GM12874 (cell line): ENCODE data around the gene PFDN1.

ENCODE experiments used
- CTCF ChIP-seq: IDR thresholded peaks from 2 replicates; pipeline ENCODE4 v1.5.1; 2011; ENCODE audit warnings: low read depth, mild to moderate bottlenecking, control low read depth, low read length, moderate library complexity; ENCODE audit not compliant: insufficient read depth

PFDN1 gene, protein sequence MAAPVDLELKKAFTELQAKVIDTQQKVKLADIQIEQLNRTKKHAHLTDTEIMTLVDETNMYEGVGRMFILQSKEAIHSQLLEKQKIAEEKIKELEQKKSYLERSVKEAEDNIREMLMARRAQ

DNA sequence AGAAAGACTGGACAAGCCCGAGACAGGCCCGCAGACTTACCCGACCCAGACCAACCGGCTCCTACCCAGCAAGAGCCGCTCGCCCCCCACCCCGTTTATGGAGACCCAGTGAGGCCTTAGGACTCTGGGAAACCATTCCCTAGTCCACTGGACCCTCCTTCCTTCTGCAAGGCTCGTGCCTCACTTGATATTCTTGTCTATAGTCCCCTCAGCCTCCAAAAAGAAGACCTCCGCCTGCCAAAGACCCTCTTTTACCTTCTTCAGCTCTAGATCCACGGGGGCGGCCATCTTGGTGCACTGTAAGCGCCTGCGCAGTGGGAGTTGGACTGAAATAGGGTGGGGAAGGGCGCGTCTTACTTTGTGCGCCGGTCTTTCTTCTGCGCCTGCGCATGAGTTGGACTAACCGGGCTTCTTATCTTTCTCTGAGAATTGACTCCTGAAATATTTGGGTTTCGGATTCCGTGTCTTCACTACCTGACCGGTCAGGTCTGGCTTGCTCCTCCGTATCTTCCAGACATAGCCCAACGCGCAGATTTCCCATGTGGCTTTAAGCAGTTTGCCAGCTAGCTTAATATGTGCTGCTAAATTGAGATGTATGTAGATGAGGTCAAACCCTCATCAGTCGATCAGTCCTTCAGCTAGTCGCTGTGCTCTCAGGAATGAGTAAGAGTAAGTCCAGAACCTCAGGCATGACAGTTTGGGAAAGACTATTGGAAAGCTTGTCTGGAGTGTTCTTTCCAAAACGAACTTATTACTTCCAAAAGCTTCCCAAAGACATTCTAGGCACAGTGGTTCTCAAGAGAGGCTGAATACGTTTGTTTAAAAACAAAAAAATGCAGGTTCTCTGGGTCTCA is at the start of gene PFDN1:
TSS of gene PFDN1 (minus strand) at position 316 of the 854 bp plus-strand sequence. CDS start at position 288, 28 bp downstream.
- TF ChIP-seq CTCF = no peak

DNA sequence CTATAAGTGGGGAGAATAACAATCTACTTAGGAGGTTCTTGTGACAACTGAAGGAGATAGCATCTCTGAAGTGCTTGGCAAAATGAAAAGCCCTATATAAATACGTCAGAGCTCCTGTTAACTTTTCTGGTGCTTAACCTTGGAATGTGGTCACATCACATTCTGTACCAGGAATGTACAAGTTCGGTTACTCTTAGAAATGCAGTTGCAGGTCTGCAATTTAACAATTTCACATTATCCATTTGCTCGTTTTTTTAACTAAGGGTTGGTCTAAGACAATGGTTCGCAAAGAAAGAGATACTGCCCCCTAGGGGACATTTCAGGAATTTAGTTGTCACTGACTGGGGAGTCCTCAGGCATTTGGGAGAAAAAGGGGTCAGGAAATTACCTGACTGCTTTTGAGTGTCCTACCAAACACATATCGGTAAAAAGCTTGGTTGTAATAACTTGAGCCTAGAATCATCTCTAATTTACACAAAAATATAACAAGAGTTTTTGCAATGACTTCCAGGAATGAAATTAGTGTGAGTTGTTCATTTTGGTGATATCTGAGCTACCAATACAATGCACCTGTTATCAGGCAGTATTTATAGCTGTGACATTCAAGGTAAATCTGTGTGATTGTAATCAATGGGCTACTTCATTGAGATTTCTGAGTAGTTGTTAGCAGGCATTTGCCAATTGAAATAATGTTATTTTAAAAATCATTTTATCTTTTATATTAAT is 48.9 kb upstream of the PFDN1 start:
- TF ChIP-seq CTCF = peak; percentile 63

GRCh38 chr5:140349244-140349643 is 46.3 kb upstream of the PFDN1 start:
- no peak for TF ChIP-seq CTCF

- no peak for TF ChIP-seq CTCF
These were observed 45.2 kb upstream of the PFDN1 start for GRCh38 chr5:140348104-140348503.

GRCh38 chr5:140347360-140347759 is 44.5 kb upstream of the PFDN1 start:
- no peak for TF ChIP-seq CTCF

- peak; percentile 87 for TF ChIP-seq CTCF
These were observed 43.7 kb upstream of the PFDN1 start, which contains the start of gene HBEGF for GRCh38 chr5:140346348-140347221. TSS of gene HBEGF (minus strand) at chr5:140346603. CDS start at chr5:140346328, 275 bp downstream.

- TF ChIP-seq CTCF = peak; percentile 50
These were observed 43.0 kb upstream of the PFDN1 start for GRCh38 chr5:140345919-140346347.
